NCI-H2196 treated with DMSO at 0.1 percent for 48 hours (cell line): ENCODE data around the gene PPY.
"Not testable (repeated sequence)": the region's sequence is repeated elsewhere in the genome, so short reads cannot be mapped to it uniquely, and the experiment has no call there.

ENCODE experiments used
- DNase-seq: peaks from one replicate; lab custom pipeline; 2025; ENCODE audit not compliant: unreplicated experiment; lab: John Stamatoyannopoulos, UW

Gene PPY

GRCh38 chr17:43906951-43907424 is 35.3 kb downstream of the PPY start:
- no peak for DNase-seq

DNA sequence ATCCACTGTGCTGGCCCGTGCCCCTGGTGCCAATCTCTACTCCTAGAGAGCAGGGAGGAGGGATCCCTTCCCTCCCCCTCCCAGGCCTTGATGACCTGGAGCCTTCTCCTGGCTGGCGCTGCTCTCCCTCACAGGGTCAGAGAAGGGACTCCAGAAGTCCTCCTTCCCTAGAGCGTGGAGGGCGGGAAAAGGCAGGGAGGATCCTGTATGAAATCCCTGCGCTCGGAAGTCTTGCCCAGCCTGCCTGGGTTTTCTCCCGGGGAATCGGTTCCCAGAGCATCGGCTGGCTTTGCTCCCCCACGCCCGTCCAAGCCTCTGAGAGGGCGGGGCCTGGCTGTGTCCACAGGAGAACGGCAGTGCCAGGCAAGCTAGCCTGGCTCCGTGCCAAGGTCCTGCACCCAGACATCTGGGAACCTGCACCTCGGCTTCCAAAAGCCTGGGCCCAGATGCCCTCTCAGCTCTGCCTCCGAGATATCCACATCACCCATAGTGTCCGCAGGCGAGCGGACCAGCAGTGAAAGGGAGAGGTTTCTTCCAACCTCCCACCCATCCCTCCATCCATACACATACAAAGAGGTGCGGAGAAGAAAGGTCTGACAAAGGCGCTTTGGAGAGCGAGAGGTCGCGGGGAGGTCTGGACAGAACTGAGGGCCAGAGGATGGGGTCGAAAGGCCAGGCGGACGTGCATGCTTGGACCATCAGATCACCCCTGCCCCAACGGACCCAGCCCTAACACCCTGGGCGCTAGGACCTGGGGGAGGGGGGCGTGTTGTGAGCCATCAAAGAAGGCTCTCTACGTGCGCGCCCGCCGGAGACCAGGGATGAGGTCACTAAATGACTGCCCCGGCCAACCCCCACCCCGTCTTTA is 36.1 kb downstream of the PPY start:
- no peak for DNase-seq

DNA sequence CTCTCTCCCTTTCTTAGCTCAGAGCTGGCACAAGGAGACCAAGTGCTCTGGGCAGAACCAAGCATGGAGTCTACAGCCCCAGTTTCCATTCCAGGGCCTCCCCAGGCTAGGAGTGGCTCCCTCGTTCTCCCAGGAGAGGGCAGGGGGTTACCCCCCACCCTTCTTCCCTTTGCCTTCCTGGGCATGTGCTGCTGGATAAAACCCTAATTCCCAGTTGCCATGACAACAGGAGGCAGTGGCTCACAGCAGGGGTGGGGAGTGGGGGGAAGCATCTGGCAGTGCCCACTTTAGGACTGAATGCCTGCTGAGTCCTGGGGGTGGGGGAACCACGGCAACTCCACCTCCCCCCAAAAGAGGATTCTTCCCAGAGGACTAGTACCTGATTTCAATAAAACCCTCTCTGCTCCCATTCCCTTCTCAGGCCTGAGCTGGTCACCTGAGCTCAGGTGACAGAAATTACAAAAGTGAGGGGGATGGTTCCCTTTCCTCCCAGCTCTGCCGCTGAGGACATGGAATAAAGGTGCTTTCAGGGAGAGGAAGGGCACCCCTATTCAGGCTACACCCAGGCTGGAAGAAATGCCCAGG is 36.8 kb downstream of the PPY start:
- DNase-seq, result no peak

DNA sequence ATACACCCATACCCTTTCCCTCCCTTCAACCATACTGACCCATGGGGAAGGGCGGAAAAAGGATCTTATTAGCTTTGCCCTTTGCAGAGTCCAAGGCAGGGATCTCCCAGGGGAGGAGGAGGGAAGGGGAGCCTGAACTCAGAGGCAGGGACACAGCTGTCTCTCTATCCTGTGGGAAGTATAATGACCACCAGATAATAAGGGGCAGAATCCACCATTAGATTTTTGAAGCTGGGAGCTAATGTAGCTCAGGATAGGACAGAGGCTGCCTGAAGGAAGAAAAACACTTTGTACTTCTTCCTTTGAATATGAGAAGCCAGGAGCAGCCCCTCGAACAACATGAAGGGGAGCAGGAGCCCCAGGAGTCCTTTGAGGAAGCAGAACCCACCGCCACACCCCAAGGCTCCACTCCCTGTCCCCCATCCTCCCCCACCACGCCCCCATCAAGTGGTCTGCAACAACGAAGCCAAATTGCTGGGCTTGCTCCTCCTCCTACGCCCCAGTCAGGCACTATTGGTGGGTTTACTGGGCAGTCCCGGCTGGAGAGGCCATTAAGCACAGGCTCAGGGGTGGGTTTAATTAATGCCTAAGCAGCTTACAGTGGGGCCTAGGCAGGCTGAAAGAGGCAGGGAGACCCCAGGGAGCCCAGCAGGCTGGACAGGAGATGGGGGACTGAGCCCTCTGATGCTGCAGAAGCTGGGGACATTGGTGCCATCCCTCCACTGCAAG is 40.3 kb downstream of the PPY start:
- no peak for DNase-seq

- no peak for DNase-seq
Measured at GRCh38 chr17:43900858-43901754, 41.2 kb downstream of the PPY start.

GRCh38 chr17:43900183-43900857 is 42.0 kb downstream of the PPY start:
- peak; percentile 62 for DNase-seq

GRCh38 chr17:43898446-43898845 is 43.8 kb downstream of the PPY start:
- no peak for DNase-seq

DNA sequence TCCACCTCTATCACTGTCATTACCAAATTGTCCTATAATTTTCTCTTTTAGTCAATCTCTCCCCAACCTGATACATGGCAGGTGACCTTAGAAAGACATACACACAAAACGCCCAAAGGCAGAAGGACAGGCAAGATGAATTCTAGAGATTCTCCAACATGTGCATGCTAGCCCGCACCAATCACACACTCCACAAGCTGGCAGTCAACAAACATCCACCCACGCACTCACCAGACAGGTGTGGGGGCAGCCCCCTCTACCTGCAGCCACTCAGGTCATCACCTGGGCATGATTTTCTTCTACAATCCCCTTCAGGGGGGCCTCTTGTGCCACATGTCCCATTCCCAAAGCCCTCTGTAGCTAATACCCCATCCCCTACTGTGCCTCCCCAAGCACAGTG is 44.4 kb downstream of the PPY start:
- no peak for DNase-seq

DNA sequence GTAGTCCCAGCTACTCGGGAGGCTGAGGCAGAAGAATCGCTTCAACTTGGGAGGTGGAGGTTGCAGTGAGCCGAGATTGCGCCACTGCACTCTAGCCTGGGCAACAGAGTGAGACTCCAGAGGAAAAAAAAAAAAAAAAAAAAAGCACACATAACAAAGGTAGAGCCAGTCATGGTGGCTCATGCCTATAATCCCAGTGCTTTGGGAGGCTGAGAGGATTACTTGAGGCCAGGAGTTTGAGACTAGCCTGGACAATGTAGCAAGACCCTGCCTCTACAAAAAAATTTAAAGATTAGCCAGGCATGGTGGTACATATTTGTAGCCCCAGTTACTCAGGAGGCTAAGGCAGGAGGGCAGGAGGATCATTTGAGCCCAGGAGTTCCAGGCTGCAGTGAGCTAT is 47.8 kb downstream of the PPY start:
- DNase-seq, result not testable (repeated sequence)

GRCh38 chr17:43892647-43892952 is 49.7 kb downstream of the PPY start:
- DNase-seq, result no peak

DNA sequence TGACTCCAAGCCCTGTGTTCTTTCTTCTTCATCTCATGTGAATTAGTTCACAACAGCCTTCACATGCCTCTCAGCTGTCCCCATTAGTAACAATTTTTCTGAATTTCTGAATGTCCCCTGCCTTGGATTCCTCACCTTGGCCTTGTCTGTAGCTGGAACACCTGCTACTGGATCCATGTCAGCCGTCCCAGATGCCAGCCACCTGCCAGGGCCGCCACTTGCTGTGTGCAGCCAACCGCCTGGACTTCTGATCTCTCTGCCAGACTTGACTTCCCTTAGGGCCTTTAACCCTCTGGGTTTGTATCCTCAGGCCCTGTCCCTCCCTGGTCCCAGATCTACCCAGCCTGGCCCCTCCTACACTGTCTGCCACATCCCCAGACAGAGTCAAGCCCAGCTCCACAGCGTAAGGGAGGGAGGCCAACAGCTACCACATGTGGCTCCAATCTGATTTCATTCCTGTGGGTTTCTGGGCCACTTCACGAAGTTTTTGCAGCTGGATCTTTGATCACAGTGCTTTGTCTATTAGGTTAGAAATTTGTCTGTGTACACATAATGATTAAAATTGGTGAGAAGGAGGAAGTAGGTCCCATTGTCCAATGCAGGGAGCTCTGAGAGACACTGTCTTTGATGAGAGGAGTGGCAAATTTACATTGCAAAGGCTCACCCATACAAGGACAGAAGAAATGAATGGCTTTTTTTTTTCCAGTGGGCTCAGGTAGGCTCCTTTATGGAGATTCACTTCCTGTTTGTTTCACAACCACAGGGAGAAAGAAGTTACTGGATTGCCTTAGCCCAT is 50.2 kb downstream of the PPY start:
- DNase-seq, result no peak
